OCI-LY7 (cell line): Measurements from ENCODE around the gene PDE2A. TPM values are rescaled to one million over a fixed set of nuclear protein-coding genes. Genes with fewer than 3 reads are reported as not detected.

Experiments used
- BruUV-seq: library from RNA; stranded (reverse); fragments of 400-500 nt; replicated peaks from 2 replicates; lab custom pipeline; 2021; lab: Mats Ljungman, UMichigan
- CTCF ChIA-PET: fragments of 300-600 bp; sonication (Branson Sonifier 250); formaldehyde crosslinking; loops from one replicate; lab custom pipeline; 2022; ENCODE audit warnings: antibody characterized with exemption; ENCODE audit not compliant: unreplicated experiment; lab: Charles Lee
- POLR2A ChIA-PET: fragments of 300-600 bp; sonication (Branson Sonifier 250); formaldehyde crosslinking; loops from one replicate; lab custom pipeline; 2022; ENCODE audit warnings: antibody characterized with exemption; lab: Charles Lee
- DNase-seq: peaks from one replicate; pipeline ENCODE4 v3.0.0-alpha.2; 2015; ENCODE audit warnings: low spot score
- H2AFZ ChIP-seq: fragments of 200-600 bp; sonication (generic), shearing (Covaris generic); 2 replicates; pipeline ENCODE4 v1.6.1; 2014; ENCODE audit warnings: mild to moderate bottlenecking, antibody characterized with exemption, low read length, moderate library complexity
- H3K27ac ChIP-seq: fragments of 200-600 bp; sonication (generic); 2 replicates; pipeline ENCODE4 v1.5.1; 2014; ENCODE audit warnings: mixed run types, low read depth, mild to moderate bottlenecking, moderate library complexity, low read length, inconsistent platforms; ENCODE audit not compliant: poor library complexity, severe bottlenecking
- H3K36me3 ChIP-seq: fragments of 200-600 bp; sonication (generic); 2 replicates; pipeline ENCODE4 v1.6.1; 2014; ENCODE audit warnings: mild to moderate bottlenecking, antibody characterized with exemption, low read length, moderate library complexity, mixed read lengths; ENCODE audit not compliant: insufficient read depth
- H3K4me1 ChIP-seq: fragments of 200-600 bp; sonication (generic); 2 replicates; pipeline ENCODE4 v1.5.1; 2014; ENCODE audit warnings: mild to moderate bottlenecking, low read length; ENCODE audit not compliant: insufficient read depth, poor library complexity, severe bottlenecking
- H3K4me2 ChIP-seq: fragments of 200-600 bp; sonication (generic); 2 replicates; pipeline ENCODE4 v1.6.1; 2014; ENCODE audit warnings: mild to moderate bottlenecking, low read length
- H3K4me3 ChIP-seq: fragments of 200-600 bp; sonication (generic); 2 replicates; pipeline ENCODE4 v1.5.1; 2014; ENCODE audit warnings: mild to moderate bottlenecking, low read depth, low read length; ENCODE audit not compliant: poor library complexity, severe bottlenecking
- H3K79me2 ChIP-seq: fragments of 200-600 bp; sonication (generic); 2 replicates; pipeline ENCODE4 v1.6.1; 2016; ENCODE audit warnings: low read depth, mild to moderate bottlenecking, low read length, moderate library complexity, mixed read lengths; ENCODE audit not compliant: insufficient read depth
- H3K9me2 ChIP-seq: fragments of 200-600 bp; sonication (generic); 2 replicates; pipeline ENCODE4 v1.6.1; 2016; ENCODE audit warnings: mild to moderate bottlenecking, low read length, mixed read lengths; ENCODE audit not compliant: insufficient read depth
- H3K9me3 ChIP-seq: fragments of 200-600 bp; sonication (generic); 2 replicates; pipeline ENCODE4 v1.6.1; 2014; ENCODE audit warnings: mild to moderate bottlenecking, mixed run types, low read length, mixed read lengths
- H4K20me1 ChIP-seq: fragments of 200-600 bp; sonication (generic); 2 replicates; pipeline ENCODE4 v1.6.1; 2014; ENCODE audit warnings: mild to moderate bottlenecking, antibody characterized with exemption, low read length, moderate library complexity, mixed read lengths; ENCODE audit not compliant: insufficient read depth
- EZH2phosphoT487 ChIP-seq: fragments of 200-600 bp; sonication (generic); IDR thresholded peaks from 2 replicates; pipeline ENCODE4 v1.6.1; 2018; ENCODE audit warnings: low read depth, borderline replicate concordance, mild to moderate bottlenecking, mixed run types, antibody characterized with exemption, low read length, moderate library complexity, mixed read lengths
- intact Hi-C: fragments of 100-400 bp; cut with micrococcal nuclease; formaldehyde crosslinking; loops from one replicate; pipeline ENCODE4 v1.10.0; 2022; ENCODE audit not compliant: unreplicated experiment
- total RNA-seq, 2 experiments: library from RNA; depleted of rRNA in 1 of 2; stranded (reverse); fragments of >200 nt in 1 of 2; shearing (Covaris generic) in 1 of 2; gene quantifications; 2 replicates each; pipeline ENCODE4 v1.2.3, GENCODE V29; 2014 to 2022
- TF ChIP-seq, protein P1 (sequence below): fragments of 200-600 bp; sonication (generic); conservative IDR thresholded peaks from 2 replicates; pipeline ENCODE4 v1.5.1; 2014; ENCODE audit warnings: mild to moderate bottlenecking, antibody characterized with exemption, low read length, moderate library complexity, mixed read lengths

The PDE2A gene
- total RNA-seq, 2 experiments from 2014 or later, result 0.68 TPM; not detected in 1

DNA sequence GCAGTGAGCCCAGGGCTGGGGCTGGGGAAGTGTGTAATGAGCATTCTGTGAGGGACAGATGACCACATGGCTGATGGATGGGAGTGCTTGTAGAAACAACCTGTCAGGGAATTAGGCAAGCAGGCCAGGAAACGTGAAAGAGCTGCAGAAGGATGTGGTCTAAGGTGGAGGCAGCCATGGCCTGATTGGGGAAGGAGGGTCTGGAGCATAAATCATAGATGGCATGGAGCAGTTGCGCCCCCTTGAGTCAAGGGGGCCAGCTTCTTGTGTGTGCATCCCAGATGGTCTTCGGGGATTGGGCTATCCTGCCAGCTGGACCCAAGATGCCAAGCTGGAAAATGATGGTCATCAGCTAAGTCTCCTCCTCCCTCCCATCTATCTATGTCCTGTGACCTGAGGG lies 120.5 kb downstream of the PDE2A start:
- no peaks in the 10 kb centered on the region for H3K4me1 ChIP-seq
- H3K4me2 ChIP-seq, result no peak overlapping the region
- ChIA-PET POLR2A (no interaction called here), CTCF (no interaction called here)
- intact Hi-C loops, result no loop called here
- H2AFZ ChIP-seq, result no peak overlapping the region
- H3K4me3 ChIP-seq, result no peak overlapping the region
- TF ChIP-seq, protein P1, sequence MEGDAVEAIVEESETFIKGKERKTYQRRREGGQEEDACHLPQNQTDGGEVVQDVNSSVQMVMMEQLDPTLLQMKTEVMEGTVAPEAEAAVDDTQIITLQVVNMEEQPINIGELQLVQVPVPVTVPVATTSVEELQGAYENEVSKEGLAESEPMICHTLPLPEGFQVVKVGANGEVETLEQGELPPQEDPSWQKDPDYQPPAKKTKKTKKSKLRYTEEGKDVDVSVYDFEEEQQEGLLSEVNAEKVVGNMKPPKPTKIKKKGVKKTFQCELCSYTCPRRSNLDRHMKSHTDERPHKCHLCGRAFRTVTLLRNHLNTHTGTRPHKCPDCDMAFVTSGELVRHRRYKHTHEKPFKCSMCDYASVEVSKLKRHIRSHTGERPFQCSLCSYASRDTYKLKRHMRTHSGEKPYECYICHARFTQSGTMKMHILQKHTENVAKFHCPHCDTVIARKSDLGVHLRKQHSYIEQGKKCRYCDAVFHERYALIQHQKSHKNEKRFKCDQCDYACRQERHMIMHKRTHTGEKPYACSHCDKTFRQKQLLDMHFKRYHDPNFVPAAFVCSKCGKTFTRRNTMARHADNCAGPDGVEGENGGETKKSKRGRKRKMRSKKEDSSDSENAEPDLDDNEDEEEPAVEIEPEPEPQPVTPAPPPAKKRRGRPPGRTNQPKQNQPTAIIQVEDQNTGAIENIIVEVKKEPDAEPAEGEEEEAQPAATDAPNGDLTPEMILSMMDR, result peak; percentile 69
- no peak for TF ChIP-seq EZH2phosphoT487
- H3K36me3 ChIP-seq, result no peaks in the 10 kb centered on the region
- BruUV-seq, result no TSS peak
- H3K9me2 ChIP-seq, result no peaks in the 10 kb centered on the region
- no peaks in the 10 kb centered on the region for H3K9me3 ChIP-seq
- peak; percentile 29 for DNase-seq
- H3K27ac ChIP-seq, result no peak overlapping the region
- no peaks in the 10 kb centered on the region for H3K79me2 ChIP-seq
- H4K20me1 ChIP-seq, result no peaks in the 10 kb centered on the region

- intact Hi-C loops, result no loop called here
- DNase-seq, result no peak
These were observed 121.8 kb downstream of the PDE2A start for GRCh38 chr11:72552399-72552910.

GRCh38 chr11:72551571-72551970 lies 122.7 kb downstream of the PDE2A start:
- Histone ChIP-seq H2AFZ (no peak overlapping the region), H3K36me3 (no peaks in the 10 kb centered on the region), H3K9me3 (no peaks in the 10 kb centered on the region), H4K20me1 (no peaks in the 10 kb centered on the region), H3K4me2 (no peak overlapping the region), H3K4me1 (no peaks in the 10 kb centered on the region), H3K27ac (no peak overlapping the region), H3K4me3 (no peak overlapping the region), H3K79me2 (no peaks in the 10 kb centered on the region), H3K9me2 (no peaks in the 10 kb centered on the region)
- no TSS peak for BruUV-seq
- TF ChIP-seq, protein P1, result no peak
- TF ChIP-seq EZH2phosphoT487, result no peak
- no peak for DNase-seq
- POLR2A ChIA-PET, result no interaction called here
- intact Hi-C loops, result no loop called here
- CTCF ChIA-PET, result no interaction called here

More at GRCh38 chr11:72552399-72552910, 121.8 kb downstream of the PDE2A start:
- H3K4me2 ChIP-seq, result no peak overlapping the region
- TF ChIP-seq, protein P1, result no peak
- no peak for TF ChIP-seq EZH2phosphoT487
- H4K20me1 ChIP-seq, result no peaks in the 10 kb centered on the region
- no peaks in the 10 kb centered on the region for H3K9me2 ChIP-seq
- H2AFZ ChIP-seq, result no peak overlapping the region
- ChIA-PET CTCF (no interaction called here), POLR2A (no interaction called here)
- no peaks in the 10 kb centered on the region for H3K36me3 ChIP-seq
- no peaks in the 10 kb centered on the region for H3K79me2 ChIP-seq
- H3K4me3 ChIP-seq, result no peak overlapping the region
- no peaks in the 10 kb centered on the region for H3K9me3 ChIP-seq
- no peaks in the 10 kb centered on the region for H3K4me1 ChIP-seq
- no TSS peak for BruUV-seq
- H3K27ac ChIP-seq, result no peak overlapping the region
